Tibial nerve (tissue), 4 donors: ENCODE results near the gene ZNF618. TPM values are rescaled to one million over a fixed set of nuclear protein-coding genes. Genes with fewer than 3 reads are reported as not detected.
A peak's percentile ranks its signal among the peaks of the same experiment; 100 is the strongest.

ENCODE experiments used
- DNase-seq, 2 donors: peaks; one replicate each; pipeline ENCODE4 v3.0.0-alpha.2; 2019; ENCODE audit warnings: low spot score in 2 of 2
- H3K27ac ChIP-seq, 4 donors: fragments of 200-600 bp; sonication (generic) in 3 of 4; one replicate each; pipeline ENCODE4 v1.5.1; 2017 to 2019; ENCODE audit warnings: mild to moderate bottlenecking in 1 of 4
- H3K27me3 ChIP-seq, 2 donors: fragments of 200-600 bp; sonication (generic) in 1 of 2; one replicate each; pipeline versions ENCODE4 v1.5.1 to v1.6.0; 2017 to 2019
- H3K36me3 ChIP-seq, 3 donors: fragments of 200-600 bp; sonication (generic); one replicate each; pipeline ENCODE4 v1.5.1; 2018 to 2019
- H3K4me1 ChIP-seq, 4 donors: fragments of 200-600 bp; sonication (generic) in 3 of 4; one replicate each; pipeline ENCODE4 v1.5.1; 2017 to 2019
- H3K4me3 ChIP-seq, 4 donors: fragments of 200-600 bp; sonication (generic) in 3 of 4; one replicate each; pipeline ENCODE4 v1.5.1; 2017 to 2019; ENCODE audit warnings: mild to moderate bottlenecking in 1 of 4, moderate library complexity in 1 of 4
- H3K9me3 ChIP-seq, 4 donors: fragments of 200-600 bp; sonication (generic) in 3 of 4; one replicate each; pipeline ENCODE4 v1.5.1; 2017 to 2019
- CTCF ChIP-seq, 5 experiments: fragments of 200-600 bp in 3 of 5; fragments of 450-650 bp in 2 of 5; sonication (generic) in 3 of 5; IDR thresholded peaks; one replicate each; pipeline ENCODE4 v1.5.1; 2016 to 2019; ENCODE audit warnings: antibody characterized with exemption in 5 of 5, mild to moderate bottlenecking in 3 of 5, moderate library complexity in 2 of 5
- EP300 ChIP-seq, 2 donors: sonication (generic); formaldehyde crosslinking; IDR thresholded peaks; one replicate each; pipeline ENCODE4 v1.6.1; 2017; ENCODE audit warnings: antibody characterized with exemption in 2 of 2, mild to moderate bottlenecking in 1 of 2
- POLR2A ChIP-seq, 2 donors: fragments of 450-650 bp; IDR thresholded peaks; one replicate each; pipeline ENCODE4 v1.6.1; 2017; ENCODE audit warnings: antibody characterized with exemption in 2 of 2, mild to moderate bottlenecking in 2 of 2, moderate library complexity in 2 of 2
- WGBS, 2 donors: methylation state at CpG; one replicate each; pipeline ENCODE4 v1.1.5; 2018; 5-methylcytosine and 5-hydroxymethylcytosine counted together
- total RNA-seq, 4 donors: library from RNA; depleted of rRNA; stranded (reverse); fragments of >200 nt; gene quantifications; one replicate each; pipeline ENCODE4 v1.1.0, GENCODE V29; 2016

Gene ZNF618
- total RNA-seq, 4 donors from 2014 or later: 7.3 to 11.6 (median 9.0) TPM

- 87 to 88% methylated on average over 6 of the region's 6 CpGs for WGBS, 2 donors
These were observed 141.9 kb downstream of the ZNF618 start for GRCh38 chr9:114017741-114018715.

GRCh38 chr9:114021578-114021977 lies 145.5 kb downstream of the ZNF618 start:
- no peak for DNase-seq
- Histone ChIP-seq H3K36me3 (peaks cover 0 to 93% (median 0%) of the 10 kb centered on the region in 3 donors), H3K9me3 (peaks cover 0 to 54% (median 5%) of the 10 kb centered on the region in 4 donors), H3K4me1 (no peaks in the 10 kb centered on the region), H3K27me3 (no peaks in the 10 kb centered on the region), H3K27ac (no peak overlapping the region), H3K4me3 (no peak overlapping the region)
- WGBS, 2 donors: 85 to 88% methylated on average over 3 of the region's 3 CpGs
- TF ChIP-seq CTCF (IDR thresholded peaks at IDR 0.05): no peak
- TF ChIP-seq EP300 (IDR thresholded peaks at IDR 0.05): no peak
- no peak for TF ChIP-seq POLR2A (IDR thresholded peaks at IDR 0.05)

More at GRCh38 chr9:114017741-114018715, 141.9 kb downstream of the ZNF618 start:
- H3K4me3 ChIP-seq: no peak overlapping the region
- no peak overlapping the region for H3K27ac ChIP-seq
- no peaks in the 10 kb centered on the region for H3K4me1 ChIP-seq
- H3K9me3 ChIP-seq: peaks cover 0 to 50% (median 7%) of the 10 kb centered on the region in 4 donors
- no peak for TF ChIP-seq CTCF (IDR thresholded peaks at IDR 0.05)
- DNase-seq: peak in 1 of 2 donors; percentile 2
- H3K36me3 ChIP-seq: peaks cover 0 to 84% (median 0%) of the 10 kb centered on the region in 3 donors
- H3K27me3 ChIP-seq: no peaks in the 10 kb centered on the region

- no peaks in the 10 kb centered on the region for H3K27me3 ChIP-seq
- H3K36me3 ChIP-seq: peaks cover 0 to 91% (median 0%) of the 10 kb centered on the region in 3 donors
- WGBS, 2 donors: 93 to 94% methylated on average over 1 of the region's 1 CpG
- H3K9me3 ChIP-seq: peaks cover 0 to 45% (median 5%) of the 10 kb centered on the region in 4 donors
- DNase-seq: no peak
- no peak for TF ChIP-seq CTCF (IDR thresholded peaks at IDR 0.05)
- TF ChIP-seq EP300 (IDR thresholded peaks at IDR 0.05): no peak
- TF ChIP-seq POLR2A (IDR thresholded peaks at IDR 0.05): no peak
- no peak overlapping the region for H3K27ac ChIP-seq
- H3K4me1 ChIP-seq: no peaks in the 10 kb centered on the region
- H3K4me3 ChIP-seq: no peak overlapping the region
These were observed 147.9 kb downstream of the ZNF618 start for GRCh38 chr9:114023961-114024360.

GRCh38 chr9:114025196-114025753 lies 149.2 kb downstream of the ZNF618 start:
- TF ChIP-seq EP300 (IDR thresholded peaks at IDR 0.05) (no peak), CTCF (IDR thresholded peaks at IDR 0.05) (no peak), POLR2A (IDR thresholded peaks at IDR 0.05) (no peak)
- no peak for DNase-seq
- H3K9me3 ChIP-seq: peaks cover 0 to 31% (median 5%) of the 10 kb centered on the region in 4 donors
- H3K4me3 ChIP-seq: no peak overlapping the region
- H3K36me3 ChIP-seq: peaks cover 0 to 91% (median 0%) of the 10 kb centered on the region in 3 donors
- H3K27ac ChIP-seq: no peak overlapping the region
- WGBS, 2 donors: 79 to 86% methylated on average over 3 of the region's 3 CpGs
- no peaks in the 10 kb centered on the region for H3K27me3 ChIP-seq
- no peaks in the 10 kb centered on the region for H3K4me1 ChIP-seq

GRCh38 chr9:114025760-114026159 lies 149.7 kb downstream of the ZNF618 start:
- Histone ChIP-seq H3K9me3 (peaks cover 0 to 27% (median 5%) of the 10 kb centered on the region in 4 donors), H3K4me1 (no peaks in the 10 kb centered on the region), H3K27ac (no peak overlapping the region), H3K27me3 (no peaks in the 10 kb centered on the region), H3K36me3 (peaks cover 0 to 88% (median 0%) of the 10 kb centered on the region in 3 donors), H3K4me3 (no peak overlapping the region)
- WGBS, 2 donors: 94% methylated on average over 5 of the region's 5 CpGs
- no peak for DNase-seq
- TF ChIP-seq CTCF (IDR thresholded peaks at IDR 0.05) (no peak), EP300 (IDR thresholded peaks at IDR 0.05) (no peak), POLR2A (IDR thresholded peaks at IDR 0.05) (no peak)
